Endodermal cell (in vitro differentiated cells): ENCODE data around the gene TGFBI. TPM values are rescaled to one million over a fixed set of nuclear protein-coding genes. Genes with fewer than 3 reads are reported as not detected.

ENCODE experiments used
- DNase-seq: peaks from one replicate; pipeline ENCODE4 v3.0.0-alpha.2; 2017
- H3K27ac ChIP-seq: 2 replicates; pipeline ENCODE4 v1.5.1; 2013; ENCODE audit warnings: mild to moderate bottlenecking, low read depth, low read length, moderate library complexity
- H3K27me3 ChIP-seq: 2 replicates; pipeline ENCODE4 v1.6.1; 2013; ENCODE audit warnings: mild to moderate bottlenecking, low read length, moderate library complexity; ENCODE audit not compliant: insufficient read depth, control insufficient read depth, poor library complexity, severe bottlenecking
- H3K36me3 ChIP-seq: 2 replicates; pipeline ENCODE4 v1.7.0; 2013; ENCODE audit warnings: mild to moderate bottlenecking, low read length, moderate library complexity; ENCODE audit not compliant: control insufficient read depth, insufficient read depth
- H3K4me1 ChIP-seq: one replicate; pipeline ENCODE4 v1.7.0; 2013; ENCODE audit warnings: low read length; ENCODE audit not compliant: control insufficient read depth, insufficient read depth
- H3K4me3 ChIP-seq: 2 replicates; pipeline ENCODE4 v1.5.1; 2013; ENCODE audit warnings: mild to moderate bottlenecking, low read length, moderate library complexity
- H3K9ac ChIP-seq: 2 replicates; pipeline ENCODE4 v1.6.1; 2013; ENCODE audit warnings: mild to moderate bottlenecking, low read length, moderate library complexity; ENCODE audit not compliant: poor library complexity, severe bottlenecking; ENCODE audit errors: extremely low read depth
- H3K9me3 ChIP-seq: 2 replicates; pipeline ENCODE4 v1.6.1; 2013; ENCODE audit warnings: mild to moderate bottlenecking, low read length, moderate library complexity; ENCODE audit not compliant: control insufficient read depth
- H3K27ac Mint-ChIP-seq: 2 replicates; pipeline ENCODE4 v1.8.0; 2020; ENCODE audit warnings: mixed read lengths
- H3K27me3 Mint-ChIP-seq: 2 replicates; pipeline ENCODE4 v1.8.0; 2021; ENCODE audit warnings: mild to moderate bottlenecking, mixed read lengths; ENCODE audit not compliant: insufficient read depth
- H3K36me3 Mint-ChIP-seq: 2 replicates; pipeline ENCODE4 v1.8.0; 2020; ENCODE audit warnings: low read depth, mixed read lengths
- H3K4me1 Mint-ChIP-seq: 2 replicates; pipeline ENCODE4 v1.8.0; 2020; ENCODE audit warnings: mixed read lengths
- H3K4me3 Mint-ChIP-seq: 2 replicates; pipeline ENCODE4 v1.8.0; 2020; ENCODE audit warnings: mild to moderate bottlenecking, moderate library complexity, mixed read lengths
- H3K9me3 Mint-ChIP-seq: 2 replicates; pipeline ENCODE4 v1.8.0; 2020; ENCODE audit warnings: mild to moderate bottlenecking, mixed read lengths
- CTCF ChIP-seq: fragments of 200-600 bp; sonication (generic); conservative IDR thresholded peaks from 2 replicates; pipeline ENCODE4 v1.5.0; 2021; ENCODE audit warnings: antibody characterized with exemption, mild to moderate bottlenecking
- WGBS, 2 experiments: methylation state at CpG; one replicate each; pipeline versions ENCODE4 v1.1.5 to v1.1.7; 2013; ENCODE audit warnings: missing lambda C conversion rate in 2 of 2, mixed read lengths in 1 of 2; ENCODE audit not compliant: insufficient coverage in 1 of 2, insufficient read length in 1 of 2; 5-methylcytosine and 5-hydroxymethylcytosine counted together
- total RNA-seq, 2 donors: library from RNA; stranded (reverse); fragmentation: NEBNext Ultra II Directional in 1 of 2; extraction: Animal tissue kit (Norgen Biotek cat#: 25700) in 1 of 2; gene quantifications; 2 replicates in 1 of 2; 3 replicates in 1 of 2; pipeline ENCODE4 v1.2.1, GENCODE V29; 2021

Gene TGFBI
- total RNA-seq, 2 donors from 2014 or later: 2.8 to 4.9 TPM

- no peak overlapping the region for H3K27ac ChIP-seq
- TF ChIP-seq CTCF: peak; percentile 75
- peak; percentile 81 for DNase-seq
- no peaks in the 10 kb centered on the region for H3K27me3 ChIP-seq
- Mint-ChIP-seq H3K4me3 (no peak overlapping the region), H3K9me3 (no peaks in the 10 kb centered on the region), H3K36me3 (no peaks in the 10 kb centered on the region), H3K27ac (peak overlapping the region; percentile 70), H3K27me3 (peaks cover 3% of the 10 kb centered on the region), H3K4me1 (peaks cover 12% of the 10 kb centered on the region)
- WGBS, 2 experiments: 58 to 76% methylated on average over 6 to 10 of the region's 10 CpGs
- H3K9me3 ChIP-seq: no peaks in the 10 kb centered on the region
- H3K36me3 ChIP-seq: no peaks in the 10 kb centered on the region
- H3K4me3 ChIP-seq: no peak overlapping the region
- no peak overlapping the region for H3K9ac ChIP-seq
- no peaks in the 10 kb centered on the region for H3K4me1 ChIP-seq
These were observed 29.5 kb downstream of the TGFBI start for GRCh38 chr5:136058039-136058971.

GRCh38 chr5:136058972-136059354 lies 30.2 kb downstream of the TGFBI start:
- H3K4me3 ChIP-seq: no peak overlapping the region
- Mint-ChIP-seq H3K4me1 (peaks cover 7% of the 10 kb centered on the region), H3K27ac (peak overlapping the region; percentile 70), H3K27me3 (peaks cover 3% of the 10 kb centered on the region), H3K36me3 (no peaks in the 10 kb centered on the region), H3K9me3 (no peaks in the 10 kb centered on the region), H3K4me3 (no peak overlapping the region)
- H3K9me3 ChIP-seq: no peaks in the 10 kb centered on the region
- H3K27me3 ChIP-seq: no peaks in the 10 kb centered on the region
- no peaks in the 10 kb centered on the region for H3K4me1 ChIP-seq
- H3K27ac ChIP-seq: no peak overlapping the region
- DNase-seq: no peak
- 92 to 100% methylated on average over 2 to 6 of the region's 6 CpGs for WGBS, 2 experiments
- TF ChIP-seq CTCF: no peak
- no peak overlapping the region for H3K9ac ChIP-seq
- H3K36me3 ChIP-seq: no peaks in the 10 kb centered on the region

DNA sequence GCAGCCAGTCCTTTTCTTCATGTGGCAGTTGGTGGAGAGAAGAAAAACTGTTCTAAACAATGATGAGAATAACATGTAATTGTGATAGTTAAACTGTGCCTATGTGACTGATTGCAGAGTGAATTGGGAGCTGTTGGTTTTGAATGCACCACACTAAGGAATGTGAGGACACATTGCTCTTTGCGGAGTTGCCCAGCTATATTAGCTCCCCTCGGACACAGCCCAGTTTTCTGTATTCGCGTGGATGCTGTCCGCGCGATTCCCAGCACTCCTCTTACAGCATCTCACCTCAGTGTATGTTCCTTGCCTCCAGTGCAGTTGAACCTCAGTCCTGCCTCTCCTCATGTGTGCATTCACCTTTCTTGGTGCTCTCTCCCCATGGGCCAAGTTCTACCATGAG lies 32.2 kb downstream of the TGFBI start:
- no peak for DNase-seq
- H3K4me1 ChIP-seq: no peaks in the 10 kb centered on the region
- WGBS, 2 experiments: 96 to 98% methylated on average over 6 to 7 of the region's 7 CpGs
- no peak overlapping the region for H3K9ac ChIP-seq
- no peak overlapping the region for H3K27ac ChIP-seq
- no peaks in the 10 kb centered on the region for H3K36me3 Mint-ChIP-seq
- no peak for TF ChIP-seq CTCF
- H3K9me3 ChIP-seq: no peaks in the 10 kb centered on the region
- H3K9me3 Mint-ChIP-seq: no peaks in the 10 kb centered on the region
- no peaks in the 10 kb centered on the region for H3K27me3 ChIP-seq
- no peaks in the 10 kb centered on the region for H3K27me3 Mint-ChIP-seq
- no peaks in the 10 kb centered on the region for H3K36me3 ChIP-seq
- H3K27ac Mint-ChIP-seq: no peak overlapping the region
- H3K4me3 ChIP-seq: no peak overlapping the region
- H3K4me1 Mint-ChIP-seq: peaks cover 6% of the 10 kb centered on the region
- H3K4me3 Mint-ChIP-seq: no peak overlapping the region
